ENCODE data around the gene ZDHHC11. TPM values are rescaled to one million over a fixed set of nuclear protein-coding genes. Genes with fewer than 3 reads are reported as not detected.
A peak's percentile ranks its signal among the peaks of the same experiment; 100 is the strongest.
"Not testable (repeated sequence)": the region's sequence is repeated elsewhere in the genome, so short reads cannot be mapped to it uniquely, and the experiment has no call there.

The ZDHHC11 gene
- total RNA-seq, 1 donor from 2014 or later, result 18.7 TPM

- Histone ChIP-seq H3K27me3 (ENCODE audit: low read depth) (no peaks in the 10 kb centered on the region), H3K27ac (replicated peaks) (no peak overlapping the region), H3K4me1 (peaks cover 5% of the 10 kb centered on the region), H3K4me3 (no peak overlapping the region), H3K36me3 (no peaks in the 10 kb centered on the region), H3K9me3 (replicated peaks) (no peaks in the 10 kb centered on the region)
- DNase-seq, result no peak
- TF ChIP-seq CTCF (IDR thresholded peaks at IDR 0.05; ENCODE audit: borderline replicate concordance), result no peak
- intact Hi-C loops (cut with micrococcal nuclease), result no loop called here
These were observed 99.3 kb downstream of the ZDHHC11 start for GRCh38 chr5:751496-751895.

- H3K4me1 ChIP-seq; H3K9me3 ChIP-seq (replicated peaks); DNase-seq; H3K27ac ChIP-seq (replicated peaks); intact Hi-C loops (cut with micrococcal nuclease); H3K4me3 ChIP-seq; H3K27me3 ChIP-seq (ENCODE audit: low read depth); H3K36me3 ChIP-seq: not testable (repeated sequence)
These were observed 100.6 kb downstream of the ZDHHC11 start for GRCh38 chr5:750226-750625.

- no peak for DNase-seq
- H3K36me3 ChIP-seq, result peaks cover 4% of the 10 kb centered on the region
- intact Hi-C loops (cut with micrococcal nuclease), result no loop called here
These were observed 101.6 kb downstream of the ZDHHC11 start for GRCh38 chr5:749101-749670.

GRCh38 chr5:748011-748980 lies 102.5 kb downstream of the ZDHHC11 start:
- peaks cover 12% of the 10 kb centered on the region for H3K36me3 ChIP-seq
- intact Hi-C loops (cut with micrococcal nuclease); DNase-seq; H3K4me3 ChIP-seq; H3K4me1 ChIP-seq; H3K27ac ChIP-seq (replicated peaks); H3K27me3 ChIP-seq (ENCODE audit: low read depth); H3K9me3 ChIP-seq (replicated peaks): not testable (repeated sequence)

More at GRCh38 chr5:749101-749670, 101.6 kb downstream of the ZDHHC11 start:
- no peak for TF ChIP-seq CTCF (IDR thresholded peaks at IDR 0.05; ENCODE audit: borderline replicate concordance)
- no peaks in the 10 kb centered on the region for H3K4me1 ChIP-seq
- H3K4me3 ChIP-seq, result no peak overlapping the region
- no peaks in the 10 kb centered on the region for H3K27me3 ChIP-seq (ENCODE audit: low read depth)
- H3K27ac ChIP-seq (replicated peaks), result no peak overlapping the region
- H3K9me3 ChIP-seq (replicated peaks), result no peaks in the 10 kb centered on the region

- DNase-seq; H3K4me1 ChIP-seq; H3K9me3 ChIP-seq (replicated peaks); H3K4me3 ChIP-seq; H3K27me3 ChIP-seq (ENCODE audit: low read depth); intact Hi-C loops (cut with micrococcal nuclease); H3K27ac ChIP-seq (replicated peaks): not testable (repeated sequence)
- H3K36me3 ChIP-seq, result peaks cover 12% of the 10 kb centered on the region
These were observed 103.4 kb downstream of the ZDHHC11 start for GRCh38 chr5:747303-747844.

GRCh38 chr5:746258-746761 lies 104.5 kb downstream of the ZDHHC11 start:
- intact Hi-C loops (cut with micrococcal nuclease), result no loop called here
- peak; percentile 22 for DNase-seq
- peaks cover 12% of the 10 kb centered on the region for H3K36me3 ChIP-seq
- H3K4me1 ChIP-seq, result no peaks in the 10 kb centered on the region
- no peaks in the 10 kb centered on the region for H3K27me3 ChIP-seq (ENCODE audit: low read depth)
- no peaks in the 10 kb centered on the region for H3K9me3 ChIP-seq (replicated peaks)
- TF ChIP-seq CTCF (IDR thresholded peaks at IDR 0.05; ENCODE audit: borderline replicate concordance), result peak; percentile 47
- peak overlapping the region; percentile 50 for H3K27ac ChIP-seq (replicated peaks)
- no peak overlapping the region for H3K4me3 ChIP-seq

Other genes starting within 250 kb of the ZDHHC11 start
- 1.7 TPM for gene CEP72, start 238.6 kb downstream of the ZDHHC11 start, total RNA-seq
- gene TPPP, start 157.6 kb downstream of the ZDHHC11 start, total RNA-seq, result 21.6 TPM
- gene ZDHHC11B, start 66.3 kb downstream of the ZDHHC11 start, total RNA-seq, result 13.4 TPM
- gene BRD9, start 41.8 kb upstream of the ZDHHC11 start, total RNA-seq, result 23.6 TPM
- gene TRIP13, start 41.9 kb upstream of the ZDHHC11 start, total RNA-seq, result 0.44 TPM
- 3.7 TPM for gene NKD2, start 157.8 kb upstream of the ZDHHC11 start, total RNA-seq